Erythroblast (primary cell): ENCODE measurements around the gene CHTOP.
"Not testable (repeated sequence)": the region's sequence is repeated elsewhere in the genome, so short reads cannot be mapped to it uniquely, and the experiment has no call there.

ENCODE experiments used
- GATA1 ChIP-seq: IDR thresholded peaks from 2 replicates; pipeline ENCODE4 v1.6.1; 2011; ENCODE audit warnings: low read depth, mild to moderate bottlenecking, control low read depth, low read length, moderate library complexity
- POLR2A ChIP-seq: IDR thresholded peaks from 2 replicates; pipeline ENCODE4 v1.6.1; 2011; ENCODE audit warnings: mild to moderate bottlenecking, low read length

GRCh38 chr1:153588033-153588432 is 45.8 kb upstream of the CHTOP start:
- not testable (repeated sequence) for TF ChIP-seq POLR2A, GATA1
